ENCODE data around the gene TEX2.
A peak's percentile ranks its signal among the peaks of the same experiment; 100 is the strongest.

TEX2 gene

DNA sequence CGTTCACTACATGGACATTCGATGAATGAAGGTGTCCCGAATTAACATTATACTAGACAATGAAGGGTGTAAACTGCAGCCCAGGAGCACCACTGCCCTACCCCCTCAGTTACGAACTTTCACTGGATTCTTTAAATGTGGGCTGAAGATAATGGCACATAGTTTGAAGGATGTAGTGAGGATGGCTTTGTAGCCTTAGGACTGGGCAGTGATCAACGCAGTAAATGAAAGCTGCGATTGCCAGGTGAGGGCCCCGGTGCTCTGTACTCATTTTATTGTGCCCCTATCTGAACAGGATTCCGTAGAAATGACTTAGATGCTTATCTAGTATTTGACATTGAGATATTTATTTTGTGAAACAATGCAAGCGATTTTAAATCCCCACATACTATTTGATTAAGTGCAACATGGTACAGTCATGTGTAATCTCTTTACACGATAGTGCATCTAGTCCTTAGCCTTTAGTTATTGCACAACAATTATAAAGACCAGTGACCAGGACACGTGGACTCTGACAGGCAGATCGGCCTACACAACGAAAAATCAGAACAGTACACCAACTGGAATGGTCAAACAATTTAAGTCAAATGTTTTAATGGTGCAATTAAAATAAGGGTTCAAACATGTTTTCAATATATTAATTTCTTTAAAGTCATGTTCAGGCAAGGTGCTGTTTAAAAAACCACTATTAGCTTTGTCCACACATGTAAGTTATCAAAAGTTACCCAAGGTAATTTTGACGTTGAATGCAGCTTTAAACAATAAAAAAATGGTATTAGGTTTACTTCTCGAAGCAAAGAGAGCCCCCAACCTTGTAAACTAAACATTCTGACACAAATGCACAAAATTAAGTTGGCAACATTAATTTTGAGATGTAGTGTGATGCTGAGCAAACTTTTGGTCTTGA lies 115.7 kb downstream of the TEX2 start:
- DNase-seq: no peak

DNA sequence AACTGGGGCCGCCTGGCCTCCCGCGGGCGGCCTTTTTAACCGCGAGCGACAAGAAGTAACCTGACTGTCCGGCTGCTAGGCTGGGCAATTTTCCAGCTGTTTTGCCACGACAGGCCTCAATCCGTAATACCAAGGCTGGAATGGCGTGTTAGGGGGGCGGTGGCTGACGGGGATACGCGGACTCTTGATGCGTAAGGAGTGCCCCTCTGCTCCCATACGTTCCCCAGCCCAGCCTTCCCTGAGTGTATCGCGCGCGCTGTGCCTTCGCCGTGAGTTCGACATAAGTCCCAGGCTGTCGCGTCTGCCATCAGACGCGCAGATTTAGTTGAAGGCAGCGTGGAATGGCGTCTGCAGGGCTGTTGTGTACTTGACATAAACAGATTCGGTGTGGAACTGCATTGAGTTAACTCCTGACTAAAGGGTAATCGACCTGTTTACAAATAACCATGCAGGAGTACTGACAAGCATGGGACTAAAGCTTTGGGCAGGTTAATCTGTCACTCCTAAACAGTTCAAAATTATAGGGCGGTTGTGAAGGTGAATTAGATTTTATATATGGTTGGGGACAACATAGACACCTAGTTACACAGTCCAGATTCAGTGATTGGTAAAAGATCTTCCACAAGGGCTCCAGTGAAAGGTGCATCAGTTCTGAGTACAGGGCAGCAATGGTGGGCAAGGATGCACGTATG lies 116.5 kb downstream of the TEX2 start:
- peak in 44 of 56 donors; percentile 33 to 77 (median 62) for DNase-seq

DNA sequence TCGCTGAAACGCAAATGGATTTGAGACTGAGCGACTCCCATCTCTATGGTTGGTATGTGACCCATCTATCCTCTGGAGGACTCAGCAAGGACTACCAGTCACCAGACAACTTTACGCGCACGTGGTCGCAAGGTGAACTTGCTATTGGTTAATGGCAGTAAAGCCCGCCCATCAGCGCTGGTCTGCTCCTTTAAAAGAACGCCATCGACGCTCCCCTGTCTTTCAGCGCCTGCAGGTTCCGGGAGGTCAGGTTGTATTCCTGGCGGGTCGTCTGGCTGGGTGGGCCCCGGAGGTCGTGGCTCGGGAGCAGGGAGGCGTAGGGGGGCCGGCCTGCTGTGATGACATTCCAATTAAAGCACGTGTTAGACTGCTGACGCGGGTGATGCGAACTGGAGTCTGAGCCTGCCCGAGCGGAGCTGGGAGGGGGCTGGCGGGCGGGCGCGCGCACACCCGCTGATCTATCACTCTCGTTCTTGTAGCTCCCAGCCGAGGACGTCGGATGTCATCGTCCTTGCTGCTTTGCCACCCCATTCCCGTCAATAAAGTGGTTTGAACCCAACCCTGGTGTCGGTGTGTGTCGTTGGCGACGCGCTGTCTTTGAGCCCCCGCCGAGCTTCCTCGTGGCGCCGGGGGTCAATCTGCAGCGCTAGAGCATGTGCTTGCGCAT lies 117.2 kb downstream of the TEX2 start:
- peak; percentile 69 to 100 (median 98) for DNase-seq

DNA sequence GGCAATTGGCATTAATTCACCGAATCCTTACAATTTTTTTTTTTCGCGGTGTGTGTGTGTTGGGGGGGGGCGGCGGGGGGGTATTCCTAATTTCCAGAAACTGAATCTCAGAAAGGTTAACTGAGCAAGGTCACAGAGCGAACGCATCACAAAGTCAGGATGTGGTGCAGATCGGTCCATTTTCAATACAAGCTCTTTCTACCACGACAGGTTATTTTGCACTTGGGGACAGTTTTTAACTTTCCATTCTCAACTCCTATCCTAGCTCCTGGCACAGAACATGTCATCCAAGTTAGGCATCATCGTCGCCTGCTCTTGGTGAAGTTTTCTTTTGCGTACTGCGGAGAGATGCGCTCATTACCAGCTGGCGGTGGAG lies 117.7 kb downstream of the TEX2 start:
- no peak for DNase-seq

- no peak for DNase-seq
Measured at GRCh38 chr17:64139542-64139941, 123.5 kb downstream of the TEX2 start.

DNA sequence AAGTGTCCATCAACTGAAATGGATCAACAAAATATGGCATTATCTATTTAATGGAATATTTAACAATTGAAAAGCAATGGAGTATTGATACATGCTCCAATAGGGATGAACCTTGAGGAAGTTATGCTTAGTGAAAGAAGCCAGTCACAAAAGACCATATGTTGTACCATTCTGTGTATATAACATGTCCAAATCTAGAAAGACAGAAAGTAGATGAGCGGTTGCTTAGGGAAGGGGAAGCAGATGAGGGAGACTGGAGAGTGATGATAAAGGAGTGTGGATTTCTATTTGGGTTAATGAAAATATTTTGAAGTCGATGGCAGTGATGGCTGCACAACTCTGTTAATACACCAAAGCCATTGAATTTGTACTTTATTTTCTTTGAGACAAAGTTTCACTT lies 124.6 kb downstream of the TEX2 start:
- DNase-seq: no peak

DNA sequence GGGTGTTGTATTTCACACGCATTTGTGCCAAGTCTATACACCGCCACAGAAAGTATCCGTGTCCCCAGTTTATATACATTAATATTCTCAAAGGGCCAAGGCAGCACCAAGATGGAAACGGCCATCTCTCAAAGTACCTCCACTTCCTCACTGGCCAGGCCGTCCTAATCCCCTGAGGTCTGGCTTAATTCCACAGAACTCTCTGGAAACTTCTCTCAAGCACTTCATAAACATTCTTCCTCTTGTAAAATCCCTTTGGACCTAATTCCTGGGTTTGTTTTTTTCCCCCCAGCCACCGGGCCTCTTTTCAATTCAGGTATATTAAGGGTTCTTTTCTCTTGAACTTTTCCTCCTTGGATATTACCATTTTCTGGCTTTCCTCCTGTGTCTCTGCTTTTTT lies 128.1 kb downstream of the TEX2 start:
- DNase-seq: no peak

DNA sequence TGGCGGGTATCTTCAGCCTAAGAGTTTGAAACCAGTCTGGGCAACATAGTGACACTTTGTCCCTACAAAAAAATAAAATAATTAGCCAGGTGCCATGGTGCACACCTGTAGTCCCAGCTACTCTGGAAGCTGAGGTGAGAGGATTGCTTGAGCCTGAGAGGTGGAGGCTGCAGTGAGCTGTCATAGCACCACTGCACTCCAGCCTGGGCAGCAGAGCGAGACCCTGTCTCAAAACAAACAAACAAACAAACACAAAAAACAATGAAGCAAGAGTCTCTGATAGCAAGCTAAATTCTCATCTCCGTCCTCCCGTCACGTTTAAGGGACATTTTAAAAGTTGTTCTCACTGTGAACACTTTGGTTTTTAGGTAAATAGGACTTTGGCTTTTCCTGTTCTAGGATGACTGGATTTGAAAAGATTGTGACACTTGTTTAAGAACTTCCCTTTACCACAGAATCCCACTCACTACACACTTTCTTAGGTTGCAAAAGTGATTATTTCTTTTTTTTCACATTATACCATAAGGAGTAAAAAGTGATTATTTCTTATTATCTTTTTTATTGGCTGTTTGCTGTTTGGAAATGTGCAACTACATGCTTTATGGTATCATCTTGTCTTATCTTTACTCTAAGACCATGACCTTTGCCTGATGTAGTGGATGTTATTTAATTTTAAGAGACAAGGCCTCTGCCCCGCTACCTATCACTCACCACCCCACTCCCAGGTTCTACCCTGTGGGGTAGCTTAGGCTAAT lies 128.7 kb downstream of the TEX2 start:
- DNase-seq: no peak

GRCh38 chr17:64133546-64134215 lies 129.4 kb downstream of the TEX2 start:
- peak in 3 of 56 donors; percentile 5 to 10 (median 9) for DNase-seq

GRCh38 chr17:64131606-64132270 lies 131.3 kb downstream of the TEX2 start:
- DNase-seq: no peak

- DNase-seq: peak in 12 of 56 donors; percentile 16 to 66 (median 44)
Measured at GRCh38 chr17:64130559-64131001, 132.5 kb downstream of the TEX2 start.

DNA sequence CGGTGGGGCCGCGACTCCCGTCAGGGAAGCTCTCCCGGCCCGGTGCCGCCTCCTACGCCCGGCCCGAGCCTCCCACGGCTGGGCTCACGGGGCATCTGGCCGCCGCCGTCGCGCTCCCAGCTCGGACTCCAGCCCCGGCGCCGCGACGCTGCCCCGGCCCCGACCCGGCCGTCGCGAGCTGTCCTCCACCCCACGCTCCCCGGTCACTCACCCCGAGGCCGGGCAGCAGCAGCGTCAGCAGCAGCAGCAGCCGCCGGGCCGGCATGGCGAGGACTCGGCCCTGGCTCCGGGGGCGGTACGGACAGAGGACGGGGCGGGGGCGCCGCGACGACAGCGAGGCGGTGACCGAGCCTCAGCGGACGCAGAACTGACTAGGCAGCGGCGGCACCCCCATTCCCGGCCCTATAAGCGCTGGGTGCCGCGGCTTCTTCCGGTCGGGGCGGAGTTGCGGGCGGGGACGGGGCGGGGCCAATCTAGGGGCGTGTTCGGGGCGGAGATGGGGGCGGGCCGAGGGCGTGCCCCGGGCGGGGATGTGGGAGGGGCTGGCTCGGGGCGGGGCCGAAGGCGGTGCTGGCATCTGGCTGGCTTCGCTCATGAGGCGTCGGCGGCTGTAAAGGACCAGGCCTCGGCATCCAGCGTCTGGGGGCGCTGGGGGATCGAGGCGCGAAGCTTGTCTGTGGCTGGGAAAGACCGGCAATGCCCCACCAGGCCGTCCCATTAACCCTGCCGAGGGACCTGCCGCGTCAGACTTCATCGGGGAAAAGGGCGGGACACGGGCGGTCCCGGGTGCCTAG lies 133.1 kb downstream of the TEX2 start, which contains the start of gene ERN1:
ERN1 (minus strand) TSS at position 380 of the 794 bp plus-strand sequence; CDS start at position 265, 115 bp downstream.
- peak; percentile 56 to 97 (median 92) for DNase-seq

DNA sequence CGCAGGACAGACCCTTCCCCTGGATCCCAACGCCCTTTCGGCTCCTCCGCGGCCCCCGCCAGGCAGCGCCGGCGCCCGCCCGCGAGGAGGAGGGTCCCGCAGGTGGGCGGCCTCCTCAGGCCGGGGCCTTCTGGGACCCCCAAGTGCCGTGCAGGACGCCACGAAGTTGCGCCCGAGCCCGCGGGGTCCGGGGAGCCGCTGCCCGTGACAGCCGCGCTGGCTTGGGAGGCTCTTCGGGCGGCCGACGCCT lies 133.6 kb downstream of the TEX2 start:
- DNase-seq: no peak

GRCh38 chr17:64128787-64129514 lies 134.1 kb downstream of the TEX2 start:
- peak in 1 of 56 donors; percentile 13 for DNase-seq

- no peak for DNase-seq
Measured at GRCh38 chr17:64126918-64127317, 136.1 kb downstream of the TEX2 start.

DNA sequence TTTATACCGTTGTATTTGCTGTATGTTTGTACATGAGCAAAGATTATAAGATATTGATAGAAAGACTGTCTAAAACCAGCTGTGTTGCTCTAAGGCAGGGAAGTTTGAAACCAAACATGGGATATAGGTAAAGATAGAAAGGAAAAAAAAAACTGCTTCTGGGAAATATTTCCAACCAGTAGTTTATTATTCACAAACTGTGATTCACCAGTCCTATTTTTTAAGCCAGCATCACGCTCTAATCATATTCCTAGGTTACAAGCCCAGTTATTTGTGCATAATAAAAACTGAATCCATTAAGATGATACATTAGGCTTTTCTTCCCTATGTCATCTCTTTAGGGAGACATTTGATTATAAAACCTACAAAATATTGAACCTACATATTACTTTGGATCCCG lies 137.1 kb downstream of the TEX2 start:
- no peak for DNase-seq

DNA sequence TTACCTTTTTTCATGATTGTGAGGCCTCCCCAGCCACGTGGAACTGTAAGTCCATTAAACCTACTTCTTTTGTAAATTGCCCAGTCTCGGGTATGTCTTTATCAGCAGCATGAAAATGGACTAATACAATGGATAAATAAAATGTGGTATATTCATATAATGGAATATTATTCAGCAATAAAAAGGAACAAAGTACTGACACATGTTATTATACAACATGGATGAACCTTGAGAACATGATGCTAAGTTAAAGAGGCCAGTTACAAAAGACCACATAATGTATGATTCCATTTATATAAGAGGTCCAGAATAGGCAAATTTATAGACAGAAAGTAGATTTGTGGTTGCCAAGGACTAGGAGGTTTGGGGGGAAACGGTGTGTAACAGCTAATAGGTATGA lies 138.5 kb downstream of the TEX2 start:
- DNase-seq: no peak

GRCh38 chr17:64123114-64123513 lies 139.9 kb downstream of the TEX2 start:
- no peak for DNase-seq
